Colonic mucosa (tissue), 4 donors: ENCODE measurements around the gene KLF9. TPM values are rescaled to one million over a fixed set of nuclear protein-coding genes. Genes with fewer than 3 reads are reported as not detected.

ENCODE experiments used
- DNase-seq: peaks from one replicate; pipeline ENCODE4 v3.0.0-alpha.2; 2020
- H3K27ac ChIP-seq: fragments of 200-600 bp; one replicate; pipeline ENCODE4 v1.8.0; 2021
- H3K27me3 ChIP-seq: fragments of 200-600 bp; one replicate; pipeline ENCODE4 v1.8.0; 2021
- H3K36me3 ChIP-seq: fragments of 200-600 bp; one replicate; pipeline ENCODE4 v1.8.0; 2021
- H3K4me1 ChIP-seq: fragments of 200-600 bp; one replicate; pipeline ENCODE4 v1.8.0; 2021; ENCODE audit warnings: mild to moderate bottlenecking
- H3K4me3 ChIP-seq: fragments of 200-600 bp; one replicate; pipeline ENCODE4 v1.8.0; 2021
- H3K9ac ChIP-seq, 2 donors: one replicate each; pipeline ENCODE4 v1.7.0; 2013; ENCODE audit warnings: control low read depth in 2 of 2, low read depth in 2 of 2, low read length in 2 of 2
- H3K9me3 ChIP-seq: fragments of 200-600 bp; one replicate; pipeline ENCODE4 v1.8.0; 2021
- intact Hi-C: fragments of 100-400 bp; cut with DNase I; formaldehyde crosslinking; loops from one replicate; pipeline ENCODE4 v1.14.1; 2022
- total RNA-seq, 2 donors: library from RNA; stranded (reverse); fragmentation: NEBNext Ultra II Directional in 1 of 2; extraction: Animal tissue kit (Norgen Biotek cat#: 25700) in 1 of 2; gene quantifications; one replicate each; pipeline ENCODE4 v1.2.1, GENCODE V29; 2021
- TF ChIP-seq, protein P1 (sequence below): fragments of 200-600 bp; IDR thresholded peaks from one replicate; pipeline ENCODE4 v1.8.0; 2022; ENCODE audit warnings: antibody characterized with exemption, mild to moderate bottlenecking
- donor health status: healthy.
- donor health status: DM: no; HTN: no; CAD: no.
- donor health status: DM: no; HTN: no; CAD: no.

The KLF9 gene
- total RNA-seq, 2 donors from 2014 or later = 13.5 to 18.8 TPM

DNA sequence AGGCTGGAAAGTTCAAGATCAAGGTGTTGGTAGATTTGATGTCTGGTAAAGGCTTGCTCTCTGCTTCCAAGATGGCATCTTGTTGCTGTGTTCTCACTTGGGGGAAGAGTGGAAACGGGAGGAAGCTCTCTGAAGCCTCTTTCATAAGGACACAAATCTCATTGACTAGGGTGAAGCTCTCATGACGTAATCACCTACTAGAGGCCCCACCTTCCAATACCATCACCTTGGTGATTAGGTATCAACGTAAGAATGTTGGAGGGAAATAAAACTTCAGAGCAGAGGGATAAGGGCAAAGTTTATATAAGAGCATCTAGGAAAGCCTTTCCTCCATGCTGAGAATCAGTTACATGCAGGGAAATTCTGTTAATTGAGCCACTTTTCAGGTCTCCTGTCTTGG is 15.4 kb upstream of the KLF9 start:
- Histone ChIP-seq H3K4me3 (no peak overlapping the region), H3K36me3 (no peaks in the 10 kb centered on the region), H3K9me3 (no peaks in the 10 kb centered on the region), H3K4me1 (no peaks in the 10 kb centered on the region), H3K27me3 (no peaks in the 10 kb centered on the region), H3K9ac (no peak overlapping the region), H3K27ac (no peak overlapping the region)
- DNase-seq = no peak
- intact Hi-C loops = loop anchor here (10.0 kb wide), 1 partner anchor 175 kb away; no protein-coding TSS in a partner anchor
- TF ChIP-seq, protein P1, sequence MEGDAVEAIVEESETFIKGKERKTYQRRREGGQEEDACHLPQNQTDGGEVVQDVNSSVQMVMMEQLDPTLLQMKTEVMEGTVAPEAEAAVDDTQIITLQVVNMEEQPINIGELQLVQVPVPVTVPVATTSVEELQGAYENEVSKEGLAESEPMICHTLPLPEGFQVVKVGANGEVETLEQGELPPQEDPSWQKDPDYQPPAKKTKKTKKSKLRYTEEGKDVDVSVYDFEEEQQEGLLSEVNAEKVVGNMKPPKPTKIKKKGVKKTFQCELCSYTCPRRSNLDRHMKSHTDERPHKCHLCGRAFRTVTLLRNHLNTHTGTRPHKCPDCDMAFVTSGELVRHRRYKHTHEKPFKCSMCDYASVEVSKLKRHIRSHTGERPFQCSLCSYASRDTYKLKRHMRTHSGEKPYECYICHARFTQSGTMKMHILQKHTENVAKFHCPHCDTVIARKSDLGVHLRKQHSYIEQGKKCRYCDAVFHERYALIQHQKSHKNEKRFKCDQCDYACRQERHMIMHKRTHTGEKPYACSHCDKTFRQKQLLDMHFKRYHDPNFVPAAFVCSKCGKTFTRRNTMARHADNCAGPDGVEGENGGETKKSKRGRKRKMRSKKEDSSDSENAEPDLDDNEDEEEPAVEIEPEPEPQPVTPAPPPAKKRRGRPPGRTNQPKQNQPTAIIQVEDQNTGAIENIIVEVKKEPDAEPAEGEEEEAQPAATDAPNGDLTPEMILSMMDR = no peak

DNA sequence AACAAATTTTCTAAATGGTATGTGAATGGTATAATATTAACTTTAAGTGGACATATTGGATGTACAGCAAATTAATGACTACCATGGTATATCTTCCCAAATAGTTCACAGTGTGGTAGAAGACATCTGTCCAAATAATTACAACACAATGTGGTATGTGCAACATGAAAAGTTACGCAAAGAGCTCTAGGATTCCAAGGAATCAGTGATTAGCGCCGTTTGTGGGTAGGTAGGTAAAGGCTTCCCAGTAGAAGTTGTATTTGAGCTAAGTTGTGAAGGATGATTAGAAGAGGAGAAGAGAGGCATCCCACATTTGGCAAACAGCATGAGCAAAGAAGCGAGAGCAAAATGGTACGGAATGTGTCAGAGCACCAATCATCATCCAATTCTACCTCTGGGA is 14.3 kb upstream of the KLF9 start:
- no peaks in the 10 kb centered on the region for H3K9me3 ChIP-seq
- no peaks in the 10 kb centered on the region for H3K36me3 ChIP-seq
- H3K27me3 ChIP-seq = no peaks in the 10 kb centered on the region
- H3K27ac ChIP-seq = no peak overlapping the region
- no peak overlapping the region for H3K4me3 ChIP-seq
- no peak for DNase-seq
- H3K4me1 ChIP-seq = no peaks in the 10 kb centered on the region
- TF ChIP-seq, protein P1 = no peak
- no peak overlapping the region for H3K9ac ChIP-seq
- intact Hi-C loops = loop anchor here (10.0 kb wide), 1 partner anchor 176 kb away; no protein-coding TSS in a partner anchor

DNA sequence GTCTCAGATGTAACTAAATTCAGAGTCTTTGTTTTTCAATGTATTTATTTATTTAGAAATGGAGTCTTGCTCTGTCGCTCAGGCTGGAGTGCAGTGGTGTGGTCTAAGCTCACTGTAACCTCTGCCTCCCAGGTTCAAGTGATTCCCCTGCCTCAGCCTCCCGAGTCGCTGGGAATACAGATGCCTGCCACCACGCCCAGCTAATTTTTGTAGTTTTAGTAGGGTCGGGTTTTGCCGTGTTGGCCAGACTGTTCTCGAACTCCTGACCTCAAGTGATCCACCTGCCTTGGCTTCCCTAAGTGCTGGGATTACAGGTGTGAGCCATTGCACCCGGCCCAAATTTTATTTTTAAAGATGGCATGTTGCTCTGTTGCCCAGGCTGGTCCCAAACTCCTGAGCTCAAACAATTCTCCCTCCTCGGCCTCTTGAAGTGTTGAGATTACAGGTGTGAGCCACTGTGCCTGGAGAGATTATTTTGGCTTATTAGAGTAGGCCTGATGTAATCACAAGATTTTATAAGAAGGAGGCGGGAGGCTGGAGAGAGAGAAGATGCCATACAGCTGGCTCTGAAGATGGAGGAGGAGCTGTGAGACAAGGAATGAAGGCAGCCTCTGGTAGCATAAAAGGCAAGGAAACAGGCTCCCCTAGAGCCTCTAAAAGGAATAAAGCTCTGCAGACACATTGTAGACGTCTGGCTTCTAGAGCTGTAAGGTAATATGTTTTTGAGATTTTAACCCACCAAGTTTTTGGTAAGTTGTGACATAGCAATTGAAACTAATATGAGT is 12.9 kb upstream of the KLF9 start:
- H3K27ac ChIP-seq = no peak overlapping the region
- no peaks in the 10 kb centered on the region for H3K27me3 ChIP-seq
- no peaks in the 10 kb centered on the region for H3K36me3 ChIP-seq
- H3K4me3 ChIP-seq = no peak overlapping the region
- H3K4me1 ChIP-seq = no peaks in the 10 kb centered on the region
- TF ChIP-seq, protein P1 = no peak
- intact Hi-C loops = loop anchor here (10.0 kb wide), 1 partner anchor 177 kb away; no protein-coding TSS in a partner anchor
- H3K9me3 ChIP-seq = no peaks in the 10 kb centered on the region
- no peak for DNase-seq
- no peak overlapping the region for H3K9ac ChIP-seq

DNA sequence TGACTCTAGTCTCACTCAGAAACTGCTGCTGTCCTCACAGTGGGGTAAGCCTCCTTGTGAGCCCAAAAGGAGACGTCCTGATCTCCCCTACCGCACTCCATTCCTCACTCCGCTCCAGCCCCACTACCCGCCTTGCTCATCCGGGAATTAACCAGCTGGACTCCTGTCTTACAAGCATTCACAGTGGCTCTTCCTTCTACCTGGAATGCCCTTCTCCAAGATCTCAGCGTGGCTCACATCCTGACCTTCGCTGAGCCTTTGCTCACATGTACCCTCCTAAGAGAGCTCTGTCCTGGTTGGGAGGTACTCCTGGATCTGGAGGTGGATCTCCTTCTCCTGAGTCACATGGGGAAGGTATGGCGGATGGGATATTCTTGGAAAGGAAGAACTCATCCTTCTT is 10.7 kb upstream of the KLF9 start:
- DNase-seq = no peak
- TF ChIP-seq, protein P1 = no peak
- no peak overlapping the region for H3K4me3 ChIP-seq
- intact Hi-C loops = loop anchor here (10.0 kb wide), 1 partner anchor 180 kb away; no protein-coding TSS in a partner anchor
- no peak overlapping the region for H3K27ac ChIP-seq
- H3K36me3 ChIP-seq = no peaks in the 10 kb centered on the region
- H3K9me3 ChIP-seq = no peaks in the 10 kb centered on the region
- H3K27me3 ChIP-seq = no peaks in the 10 kb centered on the region
- peaks cover 5% of the 10 kb centered on the region for H3K4me1 ChIP-seq
- no peak overlapping the region for H3K9ac ChIP-seq

DNA sequence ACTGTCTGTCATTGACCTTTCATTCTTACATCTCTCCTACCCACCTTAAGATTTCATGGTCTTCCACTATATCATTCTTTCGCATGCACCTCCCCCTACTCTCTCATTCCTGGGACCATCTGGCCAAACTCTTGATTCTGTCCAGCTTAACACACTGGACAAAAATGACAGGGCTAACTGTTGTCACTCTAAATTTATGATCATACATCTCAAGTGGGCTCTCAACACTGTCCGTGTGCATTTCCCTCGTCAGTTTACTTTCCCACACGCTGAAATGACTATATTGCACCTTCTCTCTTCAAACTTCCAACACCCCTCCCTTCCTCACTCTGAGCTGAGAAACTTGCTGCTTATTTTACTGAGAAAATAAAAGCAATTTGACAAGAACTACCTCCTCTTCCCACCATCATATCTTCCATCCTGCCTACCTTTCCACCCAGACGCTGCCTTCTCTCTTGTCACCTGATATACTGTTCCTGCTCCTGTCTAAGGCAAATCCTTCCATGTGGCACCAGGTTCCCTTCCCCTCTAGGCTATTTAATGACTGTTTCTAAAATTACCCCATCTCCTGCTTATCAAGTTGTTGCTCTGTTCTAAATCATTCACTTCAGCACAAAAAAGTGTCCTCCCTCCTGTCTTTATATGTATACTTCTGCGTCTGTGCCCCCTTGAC is 8.1 kb upstream of the KLF9 start:
- no peak for DNase-seq
- intact Hi-C loops = loop anchor here (5.0 to 10.0 kb wide), 2 partner anchors 45 to 182 kb away; no protein-coding TSS in a partner anchor
- peaks cover 14% of the 10 kb centered on the region for H3K4me1 ChIP-seq
- no peaks in the 10 kb centered on the region for H3K36me3 ChIP-seq
- H3K27me3 ChIP-seq = no peaks in the 10 kb centered on the region
- H3K9ac ChIP-seq = peak overlapping the region in 1 of 2 donors; percentile 89
- no peaks in the 10 kb centered on the region for H3K9me3 ChIP-seq
- H3K4me3 ChIP-seq = no peak overlapping the region
- H3K27ac ChIP-seq = no peak overlapping the region
- TF ChIP-seq, protein P1 = no peak
